PC-3 (cell line): ENCODE measurements around the gene SMAD5. TPM values are rescaled to one million over a fixed set of nuclear protein-coding genes. Genes with fewer than 3 reads are reported as not detected.

Source experiments
- ATAC-seq: fragments of 200-7000 bp; cut with Tn5 transposase; 2 replicates; pipeline ENCODE4 v1.9.1; 2020; ENCODE audit warnings: mild to moderate bottlenecking, moderate library complexity
- BruUV-seq: library from RNA; stranded (reverse); fragments of 400-500 nt; replicated peaks from 2 replicates; lab custom pipeline; 2021; lab: Mats Ljungman, UMichigan
- CTCF ChIA-PET: fragments of 300-600 bp; sonication (Branson Sonifier 250); formaldehyde crosslinking; loops from one replicate; lab custom pipeline; 2022; ENCODE audit warnings: antibody characterized with exemption; lab: Charles Lee
- POLR2A ChIA-PET: fragments of 300-600 bp; sonication (Branson Sonifier 250); formaldehyde crosslinking; loops from one replicate; lab custom pipeline; 2022; ENCODE audit warnings: antibody characterized with exemption; ENCODE audit not compliant: unreplicated experiment; lab: Charles Lee
- DNase-seq: peaks from one replicate; pipeline ENCODE4 v3.0.0-alpha.2; 2015
- H2AFZ ChIP-seq: fragments of 300-600 bp; sonication (generic); 2 replicates; pipeline ENCODE4 v1.6.0; 2016; ENCODE audit warnings: antibody characterized with exemption, low read length
- H3F3A ChIP-seq: fragments of 300-600 bp; sonication (generic); one replicate; pipeline ENCODE4 v1.6.0; 2017; ENCODE audit warnings: antibody characterized with exemption, low read length, control low read depth, mild to moderate bottlenecking; ENCODE audit not compliant: unreplicated experiment
- H3K27ac ChIP-seq: fragments of 300-600 bp; sonication (generic); 2 replicates; pipeline ENCODE4 v1.5.1; 2016; ENCODE audit warnings: mild to moderate bottlenecking, low read length
- H3K27me3 ChIP-seq: fragments of 300-600 bp; sonication (generic); 2 replicates; pipeline ENCODE4 v1.6.1; 2016; ENCODE audit warnings: low read length, mixed read lengths
- H3K36me3 ChIP-seq: fragments of 300-600 bp; sonication (generic); 2 replicates; pipeline ENCODE4 v1.6.1; 2016; ENCODE audit warnings: low read depth, mixed run types, low read length, mixed read lengths
- H3K4me1 ChIP-seq: fragments of 300-600 bp; sonication (generic); 2 replicates; pipeline ENCODE4 v1.5.1; 2016; ENCODE audit warnings: low read length; ENCODE audit not compliant: insufficient read depth
- H3K4me2 ChIP-seq: fragments of 300-600 bp; sonication (generic); 2 replicates; pipeline ENCODE4 v1.6.0; 2016; ENCODE audit warnings: low read length
- H3K4me3 ChIP-seq: fragments of 300-600 bp; sonication (generic); 2 replicates; pipeline ENCODE4 v1.5.1; 2016; ENCODE audit warnings: mild to moderate bottlenecking, low read length, mixed read lengths
- H3K79me2 ChIP-seq: fragments of 300-600 bp; sonication (generic); 2 replicates; pipeline ENCODE4 v1.6.1; 2017; ENCODE audit warnings: low read length, mixed read lengths
- H3K9ac ChIP-seq: fragments of 300-600 bp; sonication (generic); 2 replicates; pipeline ENCODE4 v1.6.0; 2016; ENCODE audit warnings: mild to moderate bottlenecking, low read length
- H3K9me2 ChIP-seq: fragments of 300-600 bp; sonication (generic); replicated peaks from 2 replicates; pipeline ENCODE4 v1.6.1; 2016; ENCODE audit warnings: mixed run types, low read length, mixed read lengths
- H3K9me3 ChIP-seq: fragments of 300-600 bp; sonication (generic); 2 replicates; pipeline ENCODE4 v1.6.1; 2016; ENCODE audit warnings: low read length, mixed read lengths
- H4K20me1 ChIP-seq: fragments of 300-600 bp; sonication (generic); 2 replicates; pipeline ENCODE4 v1.6.1; 2016; ENCODE audit warnings: low read length, mixed read lengths
- CTCF ChIP-seq: fragments of 300-600 bp; sonication (generic); conservative IDR thresholded peaks from 2 replicates; pipeline ENCODE4 v1.5.1; 2017; ENCODE audit warnings: antibody characterized with exemption, low read depth, mild to moderate bottlenecking, low read length
- EZH2 ChIP-seq: fragments of 300-600 bp; sonication (generic); IDR thresholded peaks from one replicate; pipeline ENCODE4 v1.6.1; 2017; ENCODE audit warnings: antibody characterized with exemption, mild to moderate bottlenecking, low read length; ENCODE audit not compliant: unreplicated experiment
- EZH2phosphoT487 ChIP-seq: fragments of 300-600 bp; sonication (generic); IDR thresholded peaks from 2 replicates; pipeline ENCODE4 v1.6.1; 2018; ENCODE audit warnings: mild to moderate bottlenecking, antibody characterized with exemption, low read length, borderline replicate concordance
- intact Hi-C: fragments of 100-400 bp; cut with micrococcal nuclease; formaldehyde crosslinking; loops from 2 replicates; pipeline ENCODE4 v1.9.0; 2023
- total RNA-seq: library from RNA; depleted of rRNA; stranded (reverse); fragments of >200 nt; gene quantifications from 2 replicates; pipeline ENCODE4 v1.2.3, GENCODE V29; 2014

SMAD5 gene
- total RNA-seq, 1 experiment from 2014 or later = 28.5 TPM

- DNase-seq (no peak), ATAC-seq (no peak)
- Histone ChIP-seq H3K4me3 (no peak overlapping the region), H3K4me2 (no peak overlapping the region), H3K9ac (no peak overlapping the region), H3K4me1 (no peaks in the 10 kb centered on the region), H3K27me3 (no peaks in the 10 kb centered on the region), H3K36me3 (no peaks in the 10 kb centered on the region), H3K27ac (no peak overlapping the region), H3K9me3 (no peaks in the 10 kb centered on the region), H3K9me2 (no peaks in the 10 kb centered on the region), H2AFZ (no peak overlapping the region), H4K20me1 (no peaks in the 10 kb centered on the region), H3F3A (no peaks in the 10 kb centered on the region), H3K79me2 (no peaks in the 10 kb centered on the region)
- POLR2A ChIA-PET = no interaction called here
- intact Hi-C loops = no loop called here
- BruUV-seq = no TSS peak
- TF ChIP-seq EZH2phosphoT487 = no peak
- TF ChIP-seq CTCF = no peak
- TF ChIP-seq EZH2 = no peak
- CTCF ChIA-PET = interaction anchor here (0.7 kb wide), 1 partner anchor 28 kb away, joined by 3 read pairs; no protein-coding TSS in a partner anchor
Observed at GRCh38 chr5:136114414-136115125, 18.1 kb upstream of the SMAD5 start.

GRCh38 chr5:136115183-136115865 lies 17.3 kb upstream of the SMAD5 start:
- H3K36me3 ChIP-seq = no peaks in the 10 kb centered on the region
- no TSS peak for BruUV-seq
- H3F3A ChIP-seq = no peaks in the 10 kb centered on the region
- no peak overlapping the region for H3K4me2 ChIP-seq
- TF ChIP-seq EZH2phosphoT487 = no peak
- TF ChIP-seq CTCF = no peak
- no peak for TF ChIP-seq EZH2
- no peaks in the 10 kb centered on the region for H3K9me3 ChIP-seq
- H3K27me3 ChIP-seq = no peaks in the 10 kb centered on the region
- H2AFZ ChIP-seq = no peak overlapping the region
- no peaks in the 10 kb centered on the region for H4K20me1 ChIP-seq
- H3K4me1 ChIP-seq = no peaks in the 10 kb centered on the region
- DNase-seq = no peak
- H3K79me2 ChIP-seq = no peaks in the 10 kb centered on the region
- intact Hi-C loops = no loop called here
- no peak overlapping the region for H3K9ac ChIP-seq
- ATAC-seq = no peak
- ChIA-PET CTCF (interaction anchor here (0.7 kb wide), 1 partner anchor 27 kb away, joined by 3 read pairs; no protein-coding TSS in a partner anchor), POLR2A (no interaction called here)
- H3K4me3 ChIP-seq = no peak overlapping the region
- no peak overlapping the region for H3K27ac ChIP-seq
- H3K9me2 ChIP-seq = no peaks in the 10 kb centered on the region
